H1 (cell line): ENCODE measurements around the gene NUBP2. TPM values are rescaled to one million over a fixed set of nuclear protein-coding genes. Genes with fewer than 3 reads are reported as not detected.

Source experiments
- CTCF ChIA-PET: fragments of 300-600 bp; sonication (Branson Sonifier 250); formaldehyde crosslinking; loops from one replicate; lab custom pipeline; 2021; ENCODE audit not compliant: partially characterized antibody; lab: Charles Lee
- POLR2A ChIA-PET: fragments of 300-600 bp; sonication (Branson Sonifier 250); formaldehyde crosslinking; loops from one replicate; lab custom pipeline; 2021; ENCODE audit warnings: inconsistent platforms; ENCODE audit not compliant: partially characterized antibody; lab: Charles Lee
- DNase-seq, 2 experiments: peaks; one replicate each; pipeline versions ENCODE4 v3.0.0 to v3.0.0-alpha.2; 2010 to 2022; ENCODE audit warnings: low spot score in 2 of 2, low read depth in 1 of 2, mixed read lengths in 1 of 2
- FAIRE-seq: peaks from 2 replicates; lab custom pipeline; 2011; peaks lifted over from hg19 to GRCh38; lab: Jason Lieb, UNC
- H2AFZ ChIP-seq: 2 replicates; pipeline ENCODE4 v1.8.1; 2012; ENCODE audit warnings: low read length, inconsistent platforms
- H2AK5ac ChIP-seq: 2 replicates; pipeline ENCODE4 v1.6.1; 2013; ENCODE audit warnings: low read depth, low read length
- H2BK120ac ChIP-seq: replicated peaks from 2 replicates; pipeline ENCODE3; 2013; ENCODE audit warnings: low read depth, low read length, inconsistent platforms
- H2BK12ac ChIP-seq: 2 replicates; pipeline ENCODE4 v1.6.1; 2013; ENCODE audit warnings: low read depth, low read length
- H2BK15ac ChIP-seq: 2 replicates; pipeline ENCODE4 v1.6.1; 2013; ENCODE audit warnings: low read length
- H2BK20ac ChIP-seq: 2 replicates; pipeline ENCODE4 v1.6.1; 2013; ENCODE audit warnings: low read length
- H2BK5ac ChIP-seq: 2 replicates; pipeline ENCODE4 v1.6.1; 2013; ENCODE audit warnings: low read depth, low read length
- H3K14ac ChIP-seq: 2 replicates; pipeline ENCODE4 v1.6.1; 2013; ENCODE audit warnings: inconsistent platforms; ENCODE audit not compliant: insufficient read length
- H3K18ac ChIP-seq: 2 replicates; pipeline ENCODE4 v1.6.1; 2013; ENCODE audit warnings: low read length; ENCODE audit errors: extremely low read depth
- H3K23ac ChIP-seq: 2 replicates; pipeline ENCODE4 v1.6.1; 2013; ENCODE audit warnings: inconsistent platforms; ENCODE audit not compliant: insufficient read length
- H3K23me2 ChIP-seq: 2 replicates; pipeline ENCODE4 v1.6.1; 2013; ENCODE audit warnings: low read depth, low read length
- H3K27ac ChIP-seq: 2 replicates; pipeline ENCODE4 v1.6.1; 2011; ENCODE audit warnings: low read depth, low read length, inconsistent platforms
- H3K27me3 ChIP-seq, 4 experiments: replicated peaks in 1 of 4; 1 replicate in 1 of 4; 2 replicates in 3 of 4; pipeline versions ENCODE4 v1.6.1 to v1.8.1; 2011 to 2013; ENCODE audit warnings: low read length in 3 of 4, mild to moderate bottlenecking in 3 of 4, inconsistent platforms in 2 of 4, mixed read lengths in 2 of 4, moderate library complexity in 1 of 4; ENCODE audit not compliant: control insufficient read depth in 3 of 4, insufficient read depth in 3 of 4; ENCODE audit errors: extremely low read depth in 1 of 4
- H3K36me3 ChIP-seq, 4 experiments: 2 replicates each; pipeline versions ENCODE4 v1.6.1 to v1.8.1; 2011 to 2013; ENCODE audit warnings: mild to moderate bottlenecking in 4 of 4, low read length in 3 of 4, moderate library complexity in 2 of 4, control low read depth in 1 of 4, inconsistent platforms in 1 of 4; ENCODE audit not compliant: insufficient read depth in 4 of 4, control insufficient read depth in 2 of 4
- H3K4ac ChIP-seq: replicated peaks from 2 replicates; pipeline ENCODE3; 2013; ENCODE audit warnings: low read length, low read depth, mixed read lengths, inconsistent platforms; ENCODE audit not compliant: insufficient read length
- H3K4me1 ChIP-seq, 4 experiments: replicated peaks in 1 of 4; 1 replicate in 1 of 4; 2 replicates in 3 of 4; pipeline versions ENCODE4 v1.6.1 to v1.8.1; 2011 to 2013; ENCODE audit warnings: low read length in 3 of 4, inconsistent platforms in 2 of 4, mixed read lengths in 1 of 4; ENCODE audit not compliant: insufficient read depth in 4 of 4, control insufficient read depth in 3 of 4
- H3K4me2 ChIP-seq, 2 experiments: 2 replicates each; pipeline versions ENCODE4 v1.6.1 to v1.8.1; 2011 to 2013; ENCODE audit warnings: low read depth in 2 of 2, low read length in 2 of 2, control low read depth in 1 of 2, inconsistent platforms in 1 of 2, mild to moderate bottlenecking in 1 of 2; ENCODE audit not compliant: insufficient read depth in 1 of 2
- H3K4me3 ChIP-seq, 4 experiments: fragments of 200-600, 300-600 bp in 1 of 4; sonication (generic), shearing (Covaris generic), sonication (Bioruptor Twin) in 1 of 4; 2 replicates each; pipeline versions ENCODE4 v1.5.1 to v1.8.1; 2011 to 2016; ENCODE audit warnings: low read length in 4 of 4, low read depth in 3 of 4, control low read depth in 2 of 4, inconsistent platforms in 2 of 4, mild to moderate bottlenecking in 2 of 4, mixed read lengths in 1 of 4, moderate library complexity in 1 of 4; ENCODE audit not compliant: insufficient read depth in 2 of 4; ENCODE audit errors: extremely low read depth in 1 of 4
- H3K56ac ChIP-seq: replicated peaks from 2 replicates; pipeline ENCODE3; 2013; ENCODE audit warnings: low read depth, mild to moderate bottlenecking, mixed read lengths, low read length, inconsistent platforms; ENCODE audit not compliant: insufficient read length
- H3K79me1 ChIP-seq: 2 replicates; pipeline ENCODE4 v1.6.1; 2013; ENCODE audit warnings: low read depth, low read length, control low read depth
- H3K79me2 ChIP-seq, 2 experiments: 2 replicates each; pipeline versions ENCODE4 v1.6.1 to v1.8.1; 2012 to 2013; ENCODE audit warnings: low read length in 2 of 2, mild to moderate bottlenecking in 2 of 2, inconsistent platforms in 1 of 2; ENCODE audit not compliant: insufficient read depth in 2 of 2, control insufficient read depth in 1 of 2
- H3K9ac ChIP-seq, 4 experiments: replicated peaks in 1 of 4; 1 replicate in 1 of 4; 2 replicates in 3 of 4; pipeline versions ENCODE4 v1.6.1 to v1.8.1; 2011 to 2013; ENCODE audit warnings: low read depth in 3 of 4, low read length in 3 of 4, control low read depth in 2 of 4, mild to moderate bottlenecking in 2 of 4, moderate library complexity in 2 of 4, inconsistent platforms in 1 of 4; ENCODE audit errors: extremely low read depth in 1 of 4
- H3K9me3 ChIP-seq, 2 experiments: 2 replicates each; pipeline versions ENCODE4 v1.6.1 to v1.8.1; 2012 to 2013; ENCODE audit warnings: mild to moderate bottlenecking in 2 of 2, moderate library complexity in 2 of 2, control low read depth in 1 of 2, inconsistent platforms in 1 of 2, low read depth in 1 of 2, low read length in 1 of 2, mixed read lengths in 1 of 2; ENCODE audit not compliant: insufficient read depth in 2 of 2
- H4K20me1 ChIP-seq, 2 experiments: replicated peaks in 1 of 2; 2 replicates each; pipeline versions ENCODE3 to v1.8.1; 2011 to 2013; ENCODE audit warnings: inconsistent platforms in 2 of 2, low read length in 2 of 2, mild to moderate bottlenecking in 1 of 2; ENCODE audit not compliant: insufficient read depth in 2 of 2, control insufficient read depth in 1 of 2
- H4K5ac ChIP-seq: 2 replicates; pipeline ENCODE4 v1.6.1; 2013; ENCODE audit warnings: low read length, low read depth, mixed read lengths, inconsistent platforms; ENCODE audit not compliant: insufficient read length
- H4K8ac ChIP-seq: 2 replicates; pipeline ENCODE4 v1.8.0; 2013; ENCODE audit warnings: mild to moderate bottlenecking, moderate library complexity, low read length, inconsistent platforms; ENCODE audit not compliant: insufficient read depth; ENCODE audit errors: extremely low read depth
- H4K91ac ChIP-seq: replicated peaks from 2 replicates; pipeline ENCODE3; 2013; ENCODE audit warnings: low read length, mixed read lengths, inconsistent platforms; ENCODE audit not compliant: insufficient read length
- CTBP2 ChIP-seq: IDR thresholded peaks from 2 replicates; pipeline ENCODE4 v1.7.0; 2011; ENCODE audit warnings: borderline replicate concordance, mild to moderate bottlenecking, moderate library complexity, mixed read lengths, low read length; ENCODE audit not compliant: insufficient read depth, insufficient read length
- HDAC2 ChIP-seq, 2 experiments: fragments of 300-600 bp in 1 of 2; sonication (generic) in 1 of 2; IDR thresholded peaks; 2 replicates each; pipeline ENCODE4 v1.6.1; 2011 to 2012; ENCODE audit warnings: low read depth in 2 of 2, low read length in 2 of 2, mild to moderate bottlenecking in 2 of 2, moderate library complexity in 2 of 2, borderline replicate concordance in 1 of 2, inconsistent platforms in 1 of 2
- whole genome bisulfite sequencing, 2 experiments: shearing (Covaris generic) in 1 of 2; methylation state at CpG; one replicate each; pipeline versions ENCODE4 v1.1.6 to v1.1.7; 2013 to 2015; ENCODE audit warnings: low lambda C conversion rate in 2 of 2, mixed read lengths in 2 of 2, inconsistent platforms in 1 of 2, low coverage in 1 of 2, missing lambda C conversion rate in 1 of 2; ENCODE audit not compliant: insufficient replicate concordance in 2 of 2, insufficient coverage in 1 of 2, insufficient read length in 1 of 2; ENCODE audit errors: extremely low coverage in 1 of 2, missing lambda C conversion rate in 1 of 2; 5-methylcytosine and 5-hydroxymethylcytosine counted together
- polyA plus RNA-seq, 7 experiments: library from polyadenylated mRNA; depleted of rRNA in 3 of 7; stranded (reverse) in 5 of 7; unstranded in 2 of 7; fragments of >200 nt in 5 of 7; fragments of 200-250 nt in 2 of 7; gene quantifications; 1 replicate in 5 of 7; 2 replicates in 1 of 7; 4 replicates in 1 of 7; pipeline versions ENCODE4 v1.2.1 to v1.2.3, GENCODE V29; 2011 to 2013; ENCODE audit warnings: missing spikeins in 2 of 7, mixed read lengths in 2 of 7
- total RNA-seq: library from RNA; stranded (reverse); fragmentation: NEBNext Ultra II Directional; extraction: Animal tissue kit (Norgen Biotek cat#: 25700); gene quantifications from 2 replicates; pipeline ENCODE4 v1.2.1, GENCODE V29; 2021

NUBP2 gene
- total and polyA plus RNA-seq, 2 of the 8 experiments (the other 6 are each of a cell fraction or from before 2014, with no cell fraction given): 70.3 to 96.9 TPM

DNA sequence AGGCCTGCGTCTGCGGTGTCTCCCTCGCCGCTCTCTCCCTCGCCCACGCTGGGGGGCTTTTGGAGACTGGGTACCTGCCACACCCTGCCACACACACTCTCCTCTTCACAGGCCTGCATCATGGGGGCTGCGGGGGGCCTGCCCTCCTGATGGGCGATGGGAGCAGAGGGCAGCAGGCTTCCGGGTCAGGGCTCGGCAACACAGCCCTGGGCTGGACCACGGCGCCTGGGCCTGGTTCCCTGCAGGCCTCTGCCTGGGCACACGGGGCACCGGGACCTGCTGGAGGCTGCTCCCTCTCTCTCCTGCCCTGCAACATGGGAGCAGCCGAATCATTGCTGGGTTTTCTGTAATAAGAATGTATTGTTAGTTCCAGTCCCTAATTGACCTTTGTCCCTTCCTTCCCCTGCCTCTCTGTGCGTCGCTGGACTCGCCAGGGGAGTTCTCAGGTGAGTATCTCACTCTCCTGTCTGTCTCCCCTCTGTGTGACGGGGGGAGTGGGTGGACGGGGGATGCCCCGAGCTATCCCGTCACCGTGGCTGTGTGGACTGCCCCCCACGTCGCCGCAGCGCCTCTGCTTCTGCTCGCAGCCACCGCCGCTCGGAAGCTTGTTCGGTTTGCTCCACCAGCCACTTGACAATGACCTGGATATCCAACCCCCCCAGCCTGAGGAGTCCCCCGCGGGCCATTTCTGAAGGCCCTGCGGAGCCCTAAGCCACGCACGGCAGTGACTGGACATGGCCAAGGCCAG is 24.9 kb upstream of the NUBP2 start:
- Histone ChIP-seq H2BK12ac (no peak overlapping the region), H3K36me3 (peaks cover 0 to 2% (median 0%) of the 10 kb centered on the region in 4 experiments; a peak in 2 of 8 replicates), H2BK20ac (no peak overlapping the region), H3K56ac (no peak overlapping the region), H4K8ac (no peak overlapping the region), H3K23ac (no peak overlapping the region), H3K23me2 (no peaks in the 10 kb centered on the region), H3K9ac (no peak overlapping the region), H3K4me2 (no peak overlapping the region), H3K4ac (no peak overlapping the region), H3K4me3 (no peak overlapping the region), H3K4me1 (no peaks in the 10 kb centered on the region; a peak in 2 of 7 replicates), H2BK15ac (no peak overlapping the region), H3K18ac (no peak overlapping the region), H2AFZ (no peak overlapping the region), H4K5ac (no peak overlapping the region), H3K9me3 (no peaks in the 10 kb centered on the region; a peak in 1 of 4 replicates), H4K91ac (no peak overlapping the region), H2BK120ac (no peak overlapping the region), H3K79me1 (no peaks in the 10 kb centered on the region), H3K79me2 (no peaks in the 10 kb centered on the region), H3K14ac (no peak overlapping the region), H4K20me1 (peaks cover 0 to 2% of the 10 kb centered on the region in 2 experiments), H3K27ac (no peak overlapping the region), H2BK5ac (no peak overlapping the region), H2AK5ac (no peak overlapping the region), H3K27me3 (no peaks in the 10 kb centered on the region)
- ChIA-PET POLR2A (interaction anchor here (0.9 to 3.4 kb wide), 4 partner anchors 10 to 12 kb away, joined by 3 to 29 read pairs (median 3); partner anchors contain the start of genes EME2, MRPS34 and NME3), CTCF (interaction anchor here (0.6 to 1.2 kb wide), 4 partner anchors 16 to 265 kb away, joined by 3 to 4 read pairs (median 3); partner anchors contain the start of genes JPT2 and TELO2)
- FAIRE-seq: no peak
- TF ChIP-seq HDAC2 (IDR thresholded peaks at IDR 0.05; ENCODE audit: borderline replicate concordance in 1 of 2, low read depth in 2 of 2, low read length in 2 of 2) (no peak), CTBP2 (no peak)
- DNase-seq: no peak
- 92% methylated on average over 33 of the region's 37 CpGs; no CpG with 5 or more reads in 1 of the 2 experiments for WGBS, 2 experiments
